Sigmoid colon (tissue), 7 donors: ENCODE data around the gene IRAK1. TPM values are rescaled to one million over a fixed set of nuclear protein-coding genes. Genes with fewer than 3 reads are reported as not detected.

Experiments used
- DNase-seq: peaks from one replicate; pipeline ENCODE4 v3.0.0-alpha.2; 2019
- H3K27ac ChIP-seq, 4 donors: fragments of 200-600 bp; sonication (generic); one replicate each; pipeline ENCODE4 v1.5.1; 2016 to 2019; ENCODE audit warnings: mild to moderate bottlenecking in 1 of 4
- H3K27me3 ChIP-seq, 3 donors: fragments of 200-600 bp; sonication (generic); one replicate each; pipeline ENCODE4 v1.5.1; 2019; ENCODE audit warnings: mild to moderate bottlenecking in 1 of 3
- H3K36me3 ChIP-seq, 4 donors: fragments of 200-600 bp; sonication (generic); one replicate each; pipeline ENCODE4 v1.5.1; 2016 to 2019
- H3K4me1 ChIP-seq, 4 donors: fragments of 200-600 bp; sonication (generic); one replicate each; pipeline ENCODE4 v1.5.1; 2017 to 2019
- H3K4me3 ChIP-seq, 4 donors: fragments of 200-600 bp; sonication (generic); one replicate each; pipeline ENCODE4 v1.5.1; 2017 to 2019; ENCODE audit warnings: mild to moderate bottlenecking in 2 of 4, moderate library complexity in 1 of 4
- H3K9me3 ChIP-seq, 4 donors: fragments of 200-600 bp in 3 of 4; sonication (generic) in 3 of 4; one replicate each; pipeline versions ENCODE4 v1.5.1 to v1.6.1; 2013 to 2019
- CTCF ChIP-seq, 4 experiments: fragments of 450-650 bp in 3 of 4; fragments of 200-600 bp in 1 of 4; IDR thresholded peaks; one replicate each; pipeline ENCODE4 v1.5.1; 2016 to 2019; ENCODE audit warnings: antibody characterized with exemption in 4 of 4, mild to moderate bottlenecking in 3 of 4, moderate library complexity in 2 of 4
- EP300 ChIP-seq, 4 donors: sonication (generic); formaldehyde crosslinking; IDR thresholded peaks; one replicate each; pipeline ENCODE4 v1.6.1; 2017; ENCODE audit warnings: antibody characterized with exemption in 4 of 4
- POLR2A ChIP-seq, 2 donors: fragments of 450-650 bp; IDR thresholded peaks; one replicate each; pipeline ENCODE4 v1.6.1; 2016; ENCODE audit warnings: antibody characterized with exemption in 2 of 2, mild to moderate bottlenecking in 2 of 2, moderate library complexity in 2 of 2
- POLR2AphosphoS5 ChIP-seq, 4 donors: sonication (generic); formaldehyde crosslinking; IDR thresholded peaks; one replicate each; pipeline ENCODE4 v1.6.1; 2017; ENCODE audit warnings: antibody characterized with exemption in 4 of 4
- WGBS, 2 donors: extraction: QIAGEN DNeasy Blood & Tissue Kit; methylation state at CpG; one replicate each; pipeline ENCODE4 v1.1.7; 2013; 5-methylcytosine and 5-hydroxymethylcytosine counted together
- intact Hi-C: fragments of 100-400 bp; cut with DNase I; formaldehyde crosslinking; loops from one replicate; pipeline ENCODE4 v1.15.1; 2023
- polyA plus RNA-seq, 3 donors: library from polyadenylated mRNA; stranded (reverse); fragments of 200-250 nt; gene quantifications; one replicate each; pipeline ENCODE4 v1.2.3, GENCODE V29; 2013
- total RNA-seq, 4 donors: library from RNA; depleted of rRNA; stranded (reverse); fragments of >200 nt; gene quantifications; one replicate each; pipeline ENCODE4 v1.1.0, GENCODE V29; 2016
- donor health status: healthy with polysubstance abuse.
- donor health status: Bipolar disorder and iron deficiency.
- donor health status: healthy.

The IRAK1 gene
- total RNA-seq (10 to 100 TPM; 26.8 to 41.7 (median 37.3) TPM), polyA plus RNA-seq (100 to 1,000 TPM in 1 of 3 donors, 10 to 100 TPM in 2; 67.7 to 103 (median 70.3) TPM)

- Histone ChIP-seq H3K9me3 (no peaks in the 10 kb centered on the region), H3K4me3 (peak within 1 kb of the TSS; percentile 38 to 65 (median 60)), H3K4me1 (peaks cover 0 to 25% (median 16%) of the 10 kb centered on the region in 4 donors), H3K27me3 (no peaks in the 10 kb centered on the region), H3K36me3 (peaks cover 0 to 16% (median 0%) of the 10 kb centered on the region in 4 donors), H3K27ac (peak within 1 kb of the TSS; percentile 82 to 91 (median 88))
- 1% methylated on average over 99 of the region's 99 CpGs for WGBS, 2 donors
- DNase-seq, result no peak
- intact Hi-C loops, result no loop called here
- no peak for TF ChIP-seq EP300 (IDR thresholded peaks at IDR 0.05)
- TF ChIP-seq POLR2AphosphoS5 (IDR thresholded peaks at IDR 0.05), result peak in 1 of 4 donors; percentile 5
- TF ChIP-seq CTCF (IDR thresholded peaks at IDR 0.05), result no peak
- no peak for TF ChIP-seq POLR2A (IDR thresholded peaks at IDR 0.05)
Observed at GRCh38 chrX:154019633-154020528, at the start of gene IRAK1. Gene IRAK1 (minus strand): TSS chrX:154019902. CDS start chrX:154019812, 90 bp downstream.

- Histone ChIP-seq H3K27me3 (no peaks in the 10 kb centered on the region), H3K36me3 (no peaks in the 10 kb centered on the region), H3K4me1 (peaks cover 0 to 28% (median 25%) of the 10 kb centered on the region in 4 donors), H3K9me3 (no peaks in the 10 kb centered on the region), H3K4me3 (no peak overlapping the region), H3K27ac (no peak overlapping the region)
- no peak for DNase-seq
- TF ChIP-seq POLR2AphosphoS5 (IDR thresholded peaks at IDR 0.05) (no peak), EP300 (IDR thresholded peaks at IDR 0.05) (no peak), CTCF (IDR thresholded peaks at IDR 0.05) (no peak), POLR2A (IDR thresholded peaks at IDR 0.05) (no peak)
- intact Hi-C loops, result no loop called here
- WGBS, 2 donors, result 89 to 95% methylated on average over 3 of the region's 3 CpGs
Observed at GRCh38 chrX:154068560-154068959, 48.9 kb upstream of the IRAK1 start.

GRCh38 chrX:154064637-154065435 is 45.1 kb upstream of the IRAK1 start:
- Histone ChIP-seq H3K9me3 (no peaks in the 10 kb centered on the region), H3K27ac (no peak overlapping the region), H3K4me1 (peaks cover 0 to 58% (median 53%) of the 10 kb centered on the region in 4 donors), H3K4me3 (no peak overlapping the region), H3K36me3 (no peaks in the 10 kb centered on the region), H3K27me3 (no peaks in the 10 kb centered on the region)
- DNase-seq, result peak; percentile 40
- TF ChIP-seq POLR2A (IDR thresholded peaks at IDR 0.05), result no peak
- no peak for TF ChIP-seq CTCF (IDR thresholded peaks at IDR 0.05)
- TF ChIP-seq POLR2AphosphoS5 (IDR thresholded peaks at IDR 0.05), result no peak
- no peak for TF ChIP-seq EP300 (IDR thresholded peaks at IDR 0.05)
- 81 to 84% methylated on average over 9 of the region's 9 CpGs for WGBS, 2 donors
- intact Hi-C loops, result no loop called here

- 74 to 87% methylated on average over 4 of the region's 4 CpGs for whole genome bisulfite sequencing, 2 donors
- no peak overlapping the region for H3K27ac ChIP-seq
- H3K4me1 ChIP-seq, result peaks cover 0 to 72% (median 64%) of the 10 kb centered on the region in 4 donors
- no peak overlapping the region for H3K4me3 ChIP-seq
- no peaks in the 10 kb centered on the region for H3K36me3 ChIP-seq
- H3K9me3 ChIP-seq, result no peaks in the 10 kb centered on the region
- intact Hi-C loops, result no loop called here
- H3K27me3 ChIP-seq, result no peaks in the 10 kb centered on the region
- no peak for DNase-seq
- TF ChIP-seq POLR2A (IDR thresholded peaks at IDR 0.05), result no peak
Observed at GRCh38 chrX:154063234-154063633, 43.5 kb upstream of the IRAK1 start.

GRCh38 chrX:154061801-154062200 is 42.1 kb upstream of the IRAK1 start:
- 92 to 94% methylated on average over 8 of the region's 8 CpGs for WGBS, 2 donors
- H3K36me3 ChIP-seq, result peaks cover 0 to 2% (median 0%) of the 10 kb centered on the region in 4 donors
- no peak overlapping the region for H3K4me3 ChIP-seq
- DNase-seq, result no peak
- TF ChIP-seq POLR2AphosphoS5 (IDR thresholded peaks at IDR 0.05), result no peak
- no peak for TF ChIP-seq POLR2A (IDR thresholded peaks at IDR 0.05)
- TF ChIP-seq EP300 (IDR thresholded peaks at IDR 0.05), result no peak
- peaks cover 0 to 70% (median 67%) of the 10 kb centered on the region in 4 donors for H3K4me1 ChIP-seq
- H3K9me3 ChIP-seq, result no peaks in the 10 kb centered on the region
- intact Hi-C loops, result no loop called here
- H3K27ac ChIP-seq, result no peak overlapping the region
- H3K27me3 ChIP-seq, result no peaks in the 10 kb centered on the region
